NAMALWA (cell line): Measurements from ENCODE around the gene PNMA6A.
"Not testable (repeated sequence)": the region's sequence is repeated elsewhere in the genome, so short reads cannot be mapped to it uniquely, and the experiment has no call there.

Experiments
- DNase-seq: peaks from one replicate; pipeline ENCODE4 v3.0.0-alpha.2; 2015; ENCODE audit warnings: low spot score

PNMA6A gene

DNA sequence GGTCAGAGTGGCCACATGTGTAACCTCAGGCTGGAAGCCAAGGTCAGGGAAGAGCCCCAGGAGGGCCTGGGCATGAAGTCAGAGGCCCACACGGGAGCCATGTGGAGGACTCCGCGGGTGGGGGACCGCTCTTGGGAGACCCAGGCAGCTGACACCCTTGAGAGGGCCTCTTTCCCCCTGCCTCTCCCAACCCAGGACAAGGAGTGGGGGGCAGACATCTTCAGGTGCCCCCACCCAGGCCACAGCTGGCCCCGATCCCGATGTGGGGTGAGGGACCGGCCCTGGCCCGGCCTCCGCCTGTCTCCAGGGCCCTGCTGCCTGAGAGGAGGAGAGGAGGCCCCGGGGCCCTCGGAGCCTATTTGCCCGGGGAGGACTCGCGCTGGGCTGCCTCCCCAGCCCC is 3.1 kb downstream of the PNMA6A start:
- DNase-seq = no peak

DNA sequence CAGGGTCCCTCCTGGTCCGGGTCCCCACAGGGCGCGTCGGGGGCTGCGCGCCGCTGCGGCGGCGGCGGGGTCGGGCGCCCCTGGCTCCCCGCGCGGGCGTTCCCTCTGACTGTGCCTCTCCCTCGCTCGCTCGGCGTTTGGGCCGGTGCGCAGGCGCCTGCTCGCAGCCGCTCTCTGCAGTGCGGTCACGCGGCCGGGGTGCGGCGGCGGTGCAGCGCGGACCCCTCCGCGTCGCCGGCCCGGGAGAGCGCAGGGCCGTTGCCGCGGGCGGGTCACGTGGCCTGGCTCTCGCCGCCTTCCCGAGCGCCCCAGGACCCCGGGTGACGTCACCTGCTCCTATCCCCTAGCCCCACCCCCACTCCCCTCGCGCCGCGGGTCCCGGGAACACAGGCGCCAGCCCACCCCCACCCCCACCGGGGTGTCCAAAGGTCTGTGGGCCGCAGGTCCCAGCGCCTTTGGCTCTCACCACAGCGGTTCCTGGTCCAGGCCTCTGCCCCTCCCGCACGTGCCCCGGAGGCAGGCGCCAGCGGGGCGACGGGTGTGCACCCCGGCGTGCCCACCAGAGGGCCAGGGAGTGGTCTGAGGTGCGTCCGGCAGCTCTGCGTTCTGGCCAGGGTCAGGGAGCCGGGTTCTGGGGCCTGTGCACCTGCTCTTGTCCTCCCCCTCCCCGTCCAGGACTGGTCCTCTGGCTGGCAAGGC is 5.3 kb downstream of the PNMA6A start:
- DNase-seq = not testable (repeated sequence)

DNA sequence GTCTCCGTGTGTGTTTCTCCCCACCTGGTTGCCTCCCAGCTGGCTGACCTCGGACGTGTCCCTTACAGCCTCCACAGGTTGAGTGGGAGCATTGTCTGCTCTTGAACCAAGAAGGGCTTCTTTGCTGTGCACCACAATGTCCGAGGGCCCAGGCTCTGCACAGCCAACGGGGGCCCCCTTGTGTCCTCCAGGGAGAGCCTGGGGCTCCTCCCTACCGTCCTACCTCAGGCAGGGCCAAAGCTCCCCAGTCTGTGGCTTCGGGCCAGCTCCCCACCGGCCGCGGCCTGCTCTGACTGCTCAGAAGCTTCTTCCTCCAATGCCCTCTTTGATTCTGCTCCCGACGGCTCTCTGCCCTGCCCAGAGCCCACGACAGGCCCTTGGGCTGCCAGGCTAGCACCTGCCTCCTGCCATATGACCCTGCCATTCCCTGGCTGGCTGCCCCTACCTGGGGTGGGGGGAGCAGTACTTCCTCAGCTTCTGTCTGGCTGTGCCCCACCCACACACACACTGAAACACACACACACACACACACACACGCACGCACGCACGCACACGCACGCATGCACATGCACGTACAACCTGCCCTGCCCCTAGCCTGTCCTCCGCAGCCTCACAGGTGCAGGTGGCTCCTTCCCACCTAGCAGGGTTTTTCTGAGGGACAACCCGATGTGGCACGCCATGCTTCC is 11.1 kb downstream of the PNMA6A start:
- not testable (repeated sequence) for DNase-seq

DNA sequence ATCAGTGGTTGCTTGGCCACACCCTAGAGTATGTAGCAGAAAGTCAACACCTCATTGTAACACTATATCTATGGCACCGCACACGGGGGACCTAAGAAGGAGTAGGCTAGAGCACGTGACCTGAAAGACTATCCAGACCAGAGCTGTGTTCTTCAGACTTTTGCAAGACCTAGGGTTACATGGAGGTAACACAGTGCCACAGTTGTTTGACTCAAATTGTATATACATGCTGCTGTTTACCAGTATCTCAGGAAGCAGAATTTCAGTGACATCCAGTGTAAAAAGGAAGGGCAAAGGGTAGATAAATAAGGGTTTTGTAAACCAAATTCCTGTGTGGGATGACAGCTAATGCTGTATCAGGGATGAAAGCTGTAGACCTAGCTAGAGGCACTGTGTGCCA is 30.2 kb downstream of the PNMA6A start:
- DNase-seq = no peak

DNA sequence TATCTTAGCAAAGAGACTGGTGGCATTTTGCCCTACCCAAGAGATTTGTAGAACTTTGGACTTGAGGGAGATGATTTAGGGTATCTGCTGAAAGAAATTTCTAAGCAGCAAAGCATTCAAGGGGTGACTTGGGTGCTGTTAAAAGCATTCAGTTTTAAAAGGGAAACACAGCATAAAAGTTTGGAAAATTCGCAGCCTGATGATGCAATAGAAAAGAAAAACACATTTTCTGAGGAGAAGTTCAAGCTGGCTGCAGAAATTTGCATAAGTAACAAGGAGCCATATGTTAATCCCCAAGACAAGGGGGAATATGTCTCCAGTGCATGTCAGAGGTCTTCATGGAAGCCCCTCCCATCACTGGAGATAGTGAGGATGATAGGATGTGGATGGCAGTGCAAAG is 32.7 kb downstream of the PNMA6A start:
- DNase-seq = not testable (repeated sequence)

DNA sequence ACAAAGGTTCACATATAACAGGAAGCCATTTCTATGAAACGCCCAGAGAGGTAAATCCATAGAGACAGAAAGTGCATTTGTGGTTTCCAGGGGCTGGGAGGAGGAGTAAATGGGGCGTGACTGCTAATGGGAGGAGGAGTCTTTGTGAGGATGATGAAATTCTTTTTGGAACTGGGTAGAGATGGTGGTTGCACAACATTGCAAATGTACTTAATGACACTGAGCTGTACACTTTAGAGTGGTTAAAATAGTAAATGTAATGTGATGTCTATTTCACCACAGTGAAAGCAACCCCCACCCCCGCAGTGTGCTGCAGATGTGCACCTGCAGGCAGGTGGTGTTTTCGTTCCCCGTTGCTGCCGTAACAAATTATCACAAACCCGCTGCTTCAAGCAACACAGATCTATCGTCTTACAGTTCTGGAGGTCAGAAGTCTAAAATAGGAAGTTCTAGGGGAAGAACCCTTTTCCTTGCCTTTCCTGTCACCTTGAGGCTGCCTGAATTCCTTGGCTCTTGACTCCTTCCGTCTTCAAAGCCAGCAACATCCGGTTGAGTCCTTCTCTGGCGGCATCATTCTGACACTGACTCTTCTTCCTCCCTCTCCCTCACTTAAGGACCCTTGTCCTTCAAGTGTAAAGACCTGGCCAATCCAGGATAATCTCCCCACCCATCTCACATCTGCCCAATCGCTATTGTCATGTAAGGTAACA is 34.0 kb downstream of the PNMA6A start:
- not testable (repeated sequence) for DNase-seq

DNA sequence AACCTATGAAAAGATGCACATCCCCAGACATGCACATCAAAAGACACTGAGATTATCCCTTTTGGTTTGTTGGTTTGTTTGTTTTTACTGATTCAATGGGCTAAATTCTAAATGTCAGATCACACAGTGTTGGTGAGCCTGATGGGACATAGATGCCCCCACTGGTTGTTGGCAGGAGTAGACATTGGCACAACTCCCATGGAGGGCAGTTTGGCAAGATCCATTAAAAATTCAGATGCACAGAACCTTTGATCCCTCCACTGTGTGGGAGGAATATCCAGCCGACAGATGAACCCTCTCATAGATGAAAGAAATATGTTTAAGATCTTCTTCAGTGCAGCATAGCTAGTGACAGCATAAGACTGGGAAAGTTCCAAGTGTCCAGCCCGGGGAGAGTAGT is 38.5 kb downstream of the PNMA6A start:
- DNase-seq = not testable (repeated sequence)

DNA sequence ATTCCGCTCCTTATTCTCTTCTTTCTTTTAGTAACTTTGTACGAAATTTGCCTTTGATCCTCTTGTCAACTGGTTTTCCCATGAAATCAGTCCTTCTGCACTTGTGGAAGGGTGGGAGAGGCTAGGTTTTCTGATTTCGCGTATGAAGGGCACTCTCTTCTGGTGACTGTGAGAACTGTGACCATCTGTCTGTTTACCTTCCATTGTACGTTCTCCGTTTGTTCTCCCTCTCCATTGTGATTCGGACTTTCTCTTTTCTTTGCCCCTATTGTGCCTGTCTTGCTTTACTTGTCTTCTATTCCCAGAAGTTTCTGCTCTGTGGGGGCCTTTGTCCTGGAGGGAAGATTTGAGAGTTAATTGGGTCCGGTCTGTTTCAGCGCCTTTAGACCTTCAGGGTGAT is 41.6 kb downstream of the PNMA6A start:
- DNase-seq = not testable (repeated sequence)

DNA sequence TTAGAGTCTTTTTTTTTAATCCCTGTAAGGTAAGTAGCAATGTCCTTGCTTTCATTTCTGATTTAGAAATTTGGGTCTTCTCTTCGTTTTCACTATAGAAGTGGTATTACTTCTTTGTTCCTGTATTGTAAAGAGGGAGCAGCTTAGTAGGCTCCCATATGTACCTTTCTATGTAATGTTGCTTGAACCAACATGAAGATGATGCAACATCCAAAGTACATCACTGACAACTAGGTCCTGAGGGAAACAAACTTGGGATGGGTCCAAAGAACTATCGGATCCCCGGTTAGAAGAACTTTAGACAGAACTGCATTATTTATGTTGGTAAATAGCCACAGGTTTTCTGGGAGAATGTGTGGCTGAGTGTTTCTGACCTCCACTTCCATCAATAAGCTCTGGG is 45.5 kb downstream of the PNMA6A start:
- not testable (repeated sequence) for DNase-seq

DNA sequence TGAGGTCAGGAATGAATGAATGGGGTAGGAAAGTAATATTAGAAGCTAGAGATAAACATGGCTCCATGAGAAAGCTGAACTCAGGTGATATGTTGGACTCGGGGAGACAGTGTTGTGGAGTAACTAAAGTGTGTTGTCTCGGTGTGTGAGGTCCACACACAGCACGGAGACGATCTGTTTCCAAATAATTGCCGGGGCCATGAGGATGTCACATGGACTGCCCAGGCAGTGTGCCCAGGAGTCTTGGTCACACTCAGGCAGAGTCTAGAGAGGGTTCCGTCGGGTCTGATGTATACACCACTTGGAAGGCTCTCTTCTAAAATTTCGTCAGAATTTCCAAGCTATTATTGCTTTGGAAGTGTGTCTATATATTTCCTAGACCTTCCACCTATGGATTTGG is 48.0 kb downstream of the PNMA6A start:
- not testable (repeated sequence) for DNase-seq

DNA sequence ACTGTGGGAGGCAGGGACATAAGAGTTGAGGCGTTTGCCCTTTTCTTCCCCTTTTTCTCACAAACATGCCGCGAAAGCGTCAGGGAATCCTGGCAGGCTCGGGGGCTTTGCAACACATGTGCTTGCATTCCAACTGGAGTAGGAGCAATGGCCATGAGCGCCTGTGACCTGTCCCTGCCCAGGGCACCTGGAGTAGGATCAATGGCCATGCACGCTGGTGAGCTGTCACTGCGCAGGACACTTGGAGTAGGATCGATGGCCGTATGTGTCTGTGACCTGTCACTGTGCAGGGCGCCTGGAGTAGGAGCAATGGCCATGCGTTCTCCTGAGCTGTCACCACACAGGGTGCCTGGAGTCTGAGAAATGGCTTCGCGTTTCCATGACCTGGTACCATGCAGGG is 51.2 kb downstream of the PNMA6A start:
- not testable (repeated sequence) for DNase-seq
